OCI-LY1 (cell line): Measurements from ENCODE around the gene CEACAM19.

Source experiments
- CTCF ChIP-seq: fragments of 200-600 bp; sonication (generic), shearing (Covaris generic); IDR thresholded peaks from 2 replicates; pipeline ENCODE4 v1.5.1; 2017; ENCODE audit warnings: mild to moderate bottlenecking, antibody characterized with exemption, low read length, moderate library complexity, mixed read lengths
- EZH2 ChIP-seq: fragments of 200-600 bp; sonication (generic), shearing (Covaris generic); IDR thresholded peaks from 2 replicates; pipeline ENCODE4 v1.8.0; 2017; ENCODE audit warnings: borderline replicate concordance, mixed run types, mild to moderate bottlenecking, antibody characterized with exemption, low read length, moderate library complexity, mixed read lengths

- TF ChIP-seq CTCF (no peak), EZH2 (no peak)
These were observed 47.4 kb downstream of the CEACAM19 start for GRCh38 chr19:44718441-44719261.
